GM18868 (cell line): Measurements from ENCODE around the gene CTBP1.
"Not testable (repeated sequence)": the region's sequence is repeated elsewhere in the genome, so short reads cannot be mapped to it uniquely, and the experiment has no call there.

Experiments used
- ATAC-seq: cut with Tn5 transposase; IDR thresholded peaks from one replicate; pipeline ENCODE4 v1.9.1; 2021; ENCODE audit warnings: mild to moderate bottlenecking, moderate library complexity; ENCODE audit not compliant: unreplicated experiment

The CTBP1 gene

DNA sequence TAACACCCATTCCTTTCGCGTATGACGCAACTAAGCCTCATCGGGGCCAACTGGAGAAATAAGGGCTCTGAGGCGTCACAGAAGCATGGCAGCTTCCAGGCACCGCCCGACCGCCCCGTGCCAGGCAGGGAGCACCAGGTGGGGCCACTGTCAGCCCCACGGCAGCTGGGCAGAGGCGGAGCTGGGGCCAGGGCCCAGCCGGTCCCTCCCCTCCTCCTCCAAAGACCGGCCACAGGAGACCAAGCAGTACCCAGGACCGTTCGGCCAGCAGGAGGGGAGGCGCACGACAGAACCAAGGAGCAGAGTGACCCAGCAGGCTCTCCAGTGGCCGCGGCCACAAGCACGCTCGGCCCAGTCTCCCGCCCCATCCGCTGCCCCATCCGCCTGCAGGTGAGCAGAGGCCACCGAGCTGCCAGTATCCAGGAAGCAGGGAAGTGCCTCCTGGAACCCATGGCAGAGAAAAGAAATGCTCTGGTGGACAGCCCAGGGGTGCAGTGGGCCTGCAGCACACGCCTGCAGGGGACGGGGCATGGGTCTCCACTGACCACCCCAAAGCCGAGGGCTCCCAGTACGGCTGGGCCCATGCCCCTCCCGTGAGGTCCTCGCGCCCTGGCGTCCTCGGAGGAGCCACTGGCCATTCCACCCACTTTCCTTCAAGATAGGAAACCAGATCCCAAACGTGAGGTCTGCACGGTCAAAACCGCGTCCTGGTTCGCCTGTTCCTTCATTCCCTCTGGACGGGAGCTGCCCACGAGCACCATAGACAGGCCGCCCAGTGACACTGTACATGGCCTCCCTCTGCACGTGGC lies 9.6 kb downstream of the CTBP1 start:
- ATAC-seq = no peak

DNA sequence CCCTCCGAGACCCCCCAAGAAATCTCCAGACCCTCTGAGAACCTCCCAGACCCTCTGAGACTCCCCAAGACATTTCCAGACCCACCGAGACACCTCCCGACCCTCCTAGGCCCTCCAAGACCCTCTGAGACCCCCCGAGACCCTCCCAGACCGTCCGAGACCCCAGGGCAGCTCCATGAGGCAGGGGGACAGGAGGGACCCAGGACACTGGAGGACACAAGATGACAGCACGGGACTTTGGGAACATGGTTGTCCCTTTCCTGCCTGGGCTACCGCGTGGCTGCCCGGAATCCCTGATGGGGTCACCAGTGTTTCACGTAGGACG lies 10.3 kb downstream of the CTBP1 start:
- ATAC-seq = no peak

DNA sequence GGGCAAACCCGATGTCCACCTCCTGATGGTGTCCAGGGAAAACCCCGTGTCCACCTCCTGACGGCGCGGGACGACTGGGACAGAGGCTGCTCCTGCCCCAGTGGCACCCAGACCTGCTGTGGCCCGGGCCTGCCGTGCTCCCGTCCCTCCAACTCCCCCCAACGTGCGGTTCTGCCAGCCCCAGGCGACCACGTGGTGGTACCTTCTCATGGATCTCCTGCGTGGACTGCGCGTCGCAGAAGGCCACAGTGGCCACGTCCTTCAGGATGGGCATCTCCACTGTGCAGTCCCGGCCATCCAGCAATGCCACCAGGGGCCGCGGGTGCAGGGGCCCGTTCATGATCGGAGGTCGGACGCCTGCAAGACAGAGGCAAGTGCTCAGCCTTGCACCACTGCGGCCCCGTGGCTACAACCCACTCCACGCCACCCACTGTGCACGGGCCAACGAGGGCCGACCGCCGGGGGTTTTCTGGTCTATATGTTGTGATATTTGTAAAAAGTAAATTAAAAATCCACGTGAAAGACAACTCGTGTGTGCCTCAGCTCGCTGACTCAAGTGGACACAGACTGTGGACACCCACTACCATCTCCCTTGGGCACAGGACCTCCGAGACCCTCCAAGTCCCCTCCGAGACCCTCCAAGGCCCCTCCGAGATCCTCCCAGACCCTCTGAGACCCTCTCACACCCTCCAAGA lies 10.8 kb downstream of the CTBP1 start:
- ATAC-seq = no peak

DNA sequence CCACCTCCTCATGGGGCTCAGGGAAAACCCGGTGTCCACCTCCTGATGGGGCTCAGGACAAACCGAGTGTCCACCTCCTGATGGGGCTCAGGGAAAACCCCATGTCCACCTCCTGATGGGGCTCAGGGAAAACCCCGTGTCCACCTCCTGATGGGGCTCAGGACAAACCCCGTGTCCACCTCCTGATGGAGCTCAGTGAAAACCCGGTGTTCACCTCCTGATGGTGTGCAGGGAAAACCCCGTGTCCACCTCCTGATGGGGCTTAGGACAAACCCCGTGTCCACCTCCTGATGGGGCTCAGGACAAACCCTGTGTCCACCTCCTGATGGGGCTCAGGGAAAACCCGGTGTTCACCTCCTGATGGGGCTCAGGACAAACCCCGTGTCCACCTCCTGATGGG lies 11.7 kb downstream of the CTBP1 start:
- ATAC-seq = not testable (repeated sequence)

DNA sequence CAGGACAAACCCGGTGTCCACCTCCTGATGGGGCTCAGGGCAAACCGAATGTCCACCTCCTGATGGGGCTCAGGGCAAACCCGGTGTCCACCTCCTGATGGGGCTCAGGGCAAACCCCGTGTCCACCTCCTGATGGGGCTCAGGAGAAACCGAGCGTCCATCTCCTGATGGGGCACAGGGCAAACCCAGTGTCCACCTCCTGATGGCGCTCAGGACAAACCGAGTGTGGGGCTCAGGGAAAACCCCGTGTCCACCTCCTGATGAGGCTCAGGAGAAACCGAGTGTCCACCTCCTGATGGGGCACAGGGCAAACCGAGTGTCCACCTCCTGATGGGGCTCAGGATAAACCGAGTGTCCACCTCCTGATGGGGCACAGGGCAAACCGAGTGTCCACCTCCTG lies 12.1 kb downstream of the CTBP1 start:
- ATAC-seq = not testable (repeated sequence)

DNA sequence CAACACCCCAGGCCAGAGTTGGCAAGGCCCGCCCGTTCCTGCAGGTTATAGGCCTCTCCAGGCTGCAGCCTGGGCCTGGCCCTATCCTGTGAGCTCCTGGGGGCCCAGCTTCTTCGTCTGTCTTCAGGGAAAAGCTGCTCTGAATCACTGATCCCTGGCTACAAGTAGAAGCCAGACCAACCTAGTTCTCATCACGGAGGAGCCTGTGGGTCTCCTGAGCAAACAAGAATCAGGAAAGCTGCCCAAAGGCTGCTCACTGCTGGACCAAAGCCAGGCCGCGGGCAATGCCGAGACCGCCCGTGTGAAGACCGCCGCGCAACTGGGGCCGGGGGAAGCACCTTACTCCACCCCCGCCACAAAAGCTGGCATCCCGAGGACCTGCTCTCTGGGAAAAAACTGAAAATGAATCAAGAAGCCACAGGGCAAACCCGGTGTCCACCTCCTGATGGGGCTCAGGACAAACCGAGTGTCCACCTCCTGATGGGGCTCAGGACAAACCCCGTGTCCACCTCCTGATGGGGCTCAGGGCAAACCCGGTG lies 12.8 kb downstream of the CTBP1 start:
- ATAC-seq = no peak

DNA sequence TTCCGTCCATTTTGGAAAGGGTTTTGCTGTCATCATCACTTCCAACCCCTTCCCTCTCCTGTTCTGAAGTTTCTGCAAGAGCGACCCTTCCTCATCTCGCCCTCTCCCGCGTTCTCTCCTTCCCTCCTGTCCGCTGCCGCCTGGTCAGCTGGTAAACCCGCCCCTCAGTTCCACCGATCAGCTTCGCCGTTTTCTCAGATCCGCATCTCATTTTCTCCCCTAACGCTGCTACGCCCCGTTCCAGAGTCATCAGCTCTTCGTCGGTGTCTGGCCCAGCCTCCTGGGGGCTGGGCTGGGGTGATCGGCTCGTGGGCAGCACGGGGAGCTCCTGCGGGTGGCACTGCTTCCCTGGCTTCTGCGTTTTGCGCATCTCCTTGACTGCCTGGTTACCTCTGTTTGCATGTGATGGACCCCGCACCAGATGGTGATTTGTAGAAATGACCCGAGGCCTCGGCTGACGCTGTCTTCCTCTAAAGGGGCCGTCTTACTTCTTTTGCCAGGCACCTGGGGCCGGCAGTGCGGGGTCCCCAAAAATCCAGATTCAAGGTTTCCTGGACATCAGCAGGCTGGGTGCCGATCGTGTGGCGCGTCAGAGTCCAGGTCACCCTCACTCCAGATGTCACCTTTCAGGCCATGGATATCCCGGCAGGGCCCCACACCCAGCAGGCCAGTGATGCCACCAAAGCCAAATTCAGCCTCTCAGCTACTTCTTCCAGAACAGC lies 13.4 kb downstream of the CTBP1 start:
- ATAC-seq = no peak

DNA sequence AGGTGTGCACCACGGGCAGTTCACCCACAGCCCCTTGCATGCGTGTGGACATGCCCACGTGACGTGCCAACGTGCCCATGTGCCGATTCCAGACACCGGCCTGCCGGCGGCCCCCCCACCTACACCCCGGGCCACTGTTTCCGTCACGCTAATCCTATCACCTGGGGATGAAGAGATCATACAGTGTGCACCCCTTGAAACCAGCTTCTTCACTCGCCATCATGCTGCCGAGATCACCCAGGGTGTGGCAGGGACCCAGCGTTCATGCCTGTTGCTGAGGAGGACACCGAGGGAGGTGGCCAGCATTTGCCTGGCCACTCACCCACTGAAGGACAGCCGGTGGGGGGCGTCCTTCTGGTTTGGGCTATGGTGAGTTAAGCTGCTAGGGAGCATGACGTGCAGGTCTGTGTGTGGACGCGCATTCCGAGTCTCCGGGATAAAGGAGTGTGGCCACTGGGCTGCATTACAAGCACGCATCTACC lies 14.1 kb downstream of the CTBP1 start:
- ATAC-seq = no peak

DNA sequence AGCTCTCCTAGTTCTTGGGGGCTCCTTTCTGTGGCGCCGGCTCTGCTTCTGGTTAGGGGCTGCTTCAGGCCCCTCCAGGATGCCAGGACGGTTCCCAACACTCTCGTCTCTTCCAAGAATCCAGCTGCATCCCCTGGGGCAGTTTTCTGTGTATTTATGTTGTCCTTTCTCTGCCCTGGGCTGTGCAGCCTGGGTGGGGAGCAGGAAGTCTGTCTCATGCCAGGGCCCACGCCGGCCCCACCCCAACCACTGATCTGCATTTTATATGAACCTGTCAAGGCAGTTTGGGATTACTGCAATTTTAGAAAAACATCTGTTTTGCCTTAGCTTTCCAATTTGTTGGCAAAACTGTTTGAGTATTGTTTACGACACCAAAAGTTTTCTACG lies 14.6 kb downstream of the CTBP1 start:
- no peak for ATAC-seq

DNA sequence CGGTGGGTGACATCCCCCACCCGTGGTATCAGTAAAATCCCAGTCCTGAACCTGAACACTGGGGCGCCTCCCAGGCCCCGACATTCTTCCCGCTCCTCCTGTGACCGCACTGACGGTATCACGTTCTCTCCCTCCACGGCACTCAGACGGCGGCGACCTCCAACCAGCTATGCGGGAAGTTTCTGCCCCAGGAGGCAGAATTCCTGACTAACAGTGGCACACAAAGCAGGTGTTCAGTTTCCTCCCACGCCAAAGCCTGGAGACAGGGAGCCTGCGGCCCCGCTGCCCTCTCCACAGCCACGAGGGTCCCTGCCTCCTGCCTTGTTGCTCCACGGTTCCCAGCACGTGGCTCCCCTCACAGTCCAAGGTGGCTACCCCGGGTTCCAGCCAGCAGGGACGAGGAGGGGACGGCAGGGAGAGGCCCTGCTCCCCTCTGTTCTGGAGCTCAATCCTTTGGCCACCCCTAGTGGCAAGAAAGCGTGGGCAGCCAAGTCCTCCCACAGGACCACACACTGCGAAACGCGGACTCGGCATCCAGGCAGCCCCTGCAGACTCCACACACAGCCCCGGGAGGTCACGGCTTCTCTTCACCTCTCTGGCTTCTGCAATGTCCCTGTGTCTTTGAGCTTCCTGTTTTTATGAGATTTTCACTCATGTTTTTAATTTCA lies 15.2 kb downstream of the CTBP1 start:
- no peak for ATAC-seq

DNA sequence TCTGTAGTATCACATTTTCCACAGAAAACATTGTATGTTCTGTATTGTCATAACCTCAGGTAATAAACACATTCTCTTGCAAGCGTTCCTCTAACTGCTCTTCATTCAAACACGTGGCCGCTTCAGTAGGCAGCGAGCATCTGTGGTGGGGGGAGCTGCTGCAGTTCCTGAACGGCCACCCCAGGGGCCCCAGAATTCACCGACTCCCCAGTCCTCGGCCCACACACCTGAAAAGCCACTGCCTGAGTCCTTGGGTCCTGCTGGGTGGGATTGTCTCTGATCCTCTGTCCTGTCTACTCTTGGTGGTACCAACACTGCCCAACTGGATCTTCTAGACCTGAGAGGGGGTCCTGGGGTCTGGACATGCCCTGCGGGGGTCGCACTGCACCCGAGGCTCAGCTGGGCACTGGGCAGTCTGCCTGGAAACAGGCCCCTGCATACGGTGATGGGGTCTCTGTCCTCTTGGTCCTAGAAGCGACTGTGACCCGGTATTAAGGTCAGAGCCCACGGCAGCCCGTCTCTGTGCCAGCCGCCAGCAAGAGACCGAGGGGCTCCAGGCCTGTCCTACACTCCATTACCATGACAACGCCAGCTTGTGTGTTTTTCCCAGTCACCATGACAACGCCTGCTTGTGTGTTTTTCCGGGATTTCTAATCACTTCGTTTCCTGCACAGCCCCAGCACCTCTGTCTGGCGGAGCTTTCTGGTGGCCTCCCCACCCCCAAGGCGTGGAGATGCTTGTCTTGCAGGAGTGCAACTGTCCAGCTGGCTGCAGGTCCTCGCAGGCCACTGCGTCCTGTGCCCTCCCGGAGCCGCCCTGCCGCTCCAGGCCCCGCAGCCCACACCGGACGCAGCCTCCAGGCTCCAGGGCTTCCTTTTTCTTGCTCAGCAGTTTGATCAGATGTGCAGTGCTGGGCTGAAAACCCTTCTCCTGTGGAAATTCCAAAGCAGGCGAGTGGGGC lies 16.0 kb downstream of the CTBP1 start:
- ATAC-seq = no peak

DNA sequence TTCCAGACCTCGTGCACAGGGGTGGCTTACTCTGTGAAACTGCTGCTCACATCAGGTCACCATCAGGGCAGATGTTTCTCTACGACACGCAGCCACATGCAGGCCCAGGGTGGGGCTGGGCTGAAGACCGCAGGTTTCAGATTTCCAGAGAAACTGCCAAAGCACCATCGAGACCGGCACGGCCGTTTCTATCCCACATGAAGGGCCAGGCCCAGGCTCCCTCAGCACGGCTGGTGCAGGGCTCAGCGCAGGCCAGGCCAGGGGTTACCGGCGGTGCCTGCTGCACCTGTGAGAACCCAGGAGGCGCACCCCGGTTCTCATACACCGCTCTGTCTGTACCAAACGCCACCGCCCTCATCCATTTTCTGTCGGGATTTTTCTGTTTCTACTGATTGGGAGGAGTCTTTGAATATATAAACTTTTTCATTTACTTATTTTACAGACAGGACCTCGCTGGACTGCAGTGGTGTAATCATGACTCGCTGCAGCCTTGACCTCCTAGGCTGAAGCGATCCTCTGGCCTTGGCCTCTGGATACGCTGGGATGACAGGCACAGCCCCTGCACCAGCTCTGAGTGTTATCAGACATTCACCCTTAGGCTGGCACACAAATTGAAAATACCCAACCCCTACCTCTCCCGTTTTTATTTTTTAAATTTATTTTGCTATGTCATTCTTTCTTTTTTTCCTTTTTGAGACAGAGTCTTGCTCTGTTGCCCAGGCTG lies 17.1 kb downstream of the CTBP1 start:
- no peak for ATAC-seq

DNA sequence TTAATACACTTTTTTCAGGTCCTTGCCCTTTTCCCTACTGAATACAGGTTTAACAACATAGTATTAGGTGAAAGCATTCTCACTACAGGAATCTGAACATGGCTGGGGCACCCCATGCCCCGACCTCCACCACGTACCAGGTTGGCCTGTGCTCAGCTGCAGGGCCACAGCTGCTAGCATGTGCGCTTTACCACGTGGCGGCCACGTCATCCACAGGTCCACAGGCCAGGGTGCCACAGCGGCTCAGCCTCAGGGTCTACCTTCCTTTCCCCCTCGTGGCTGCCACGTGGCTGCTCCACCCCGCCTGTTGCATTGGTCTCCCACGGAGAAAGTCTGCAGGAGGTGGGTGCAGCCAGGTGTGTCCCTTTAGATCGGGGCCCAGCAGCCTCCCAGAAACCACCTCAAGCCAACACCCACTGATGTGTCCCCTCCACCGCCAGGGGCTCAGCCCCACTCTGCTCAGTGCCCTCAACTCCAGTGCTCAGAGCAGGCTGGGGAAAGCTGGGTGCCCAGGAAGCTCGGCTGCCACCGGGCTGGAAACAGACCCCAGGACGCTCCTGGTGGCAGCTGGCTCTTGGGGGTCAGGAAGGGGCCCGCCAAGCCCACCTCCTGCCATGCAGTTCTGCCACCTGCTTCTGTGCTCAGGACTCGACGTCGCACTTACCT lies 17.8 kb downstream of the CTBP1 start:
- ATAC-seq = no peak

DNA sequence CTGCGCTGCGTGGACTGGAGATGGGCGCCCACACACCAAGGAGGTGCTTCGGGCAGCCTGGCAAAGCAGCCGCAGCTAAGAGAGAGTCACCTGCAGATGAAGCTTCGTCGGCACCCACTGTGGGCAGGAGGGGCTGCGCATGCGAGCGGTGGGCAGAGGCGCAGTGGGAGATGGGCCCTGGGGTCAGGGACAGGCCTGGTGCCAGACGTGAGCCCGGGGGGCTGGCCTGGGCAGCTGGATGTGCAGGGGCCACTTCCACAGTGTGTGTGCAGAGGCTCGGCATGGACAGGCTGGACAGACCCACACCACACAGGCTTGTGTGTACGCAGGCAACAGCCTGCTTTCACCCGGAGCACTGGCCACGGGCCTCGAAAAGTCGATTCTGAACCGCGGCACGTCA lies 18.6 kb downstream of the CTBP1 start:
- no peak for ATAC-seq

DNA sequence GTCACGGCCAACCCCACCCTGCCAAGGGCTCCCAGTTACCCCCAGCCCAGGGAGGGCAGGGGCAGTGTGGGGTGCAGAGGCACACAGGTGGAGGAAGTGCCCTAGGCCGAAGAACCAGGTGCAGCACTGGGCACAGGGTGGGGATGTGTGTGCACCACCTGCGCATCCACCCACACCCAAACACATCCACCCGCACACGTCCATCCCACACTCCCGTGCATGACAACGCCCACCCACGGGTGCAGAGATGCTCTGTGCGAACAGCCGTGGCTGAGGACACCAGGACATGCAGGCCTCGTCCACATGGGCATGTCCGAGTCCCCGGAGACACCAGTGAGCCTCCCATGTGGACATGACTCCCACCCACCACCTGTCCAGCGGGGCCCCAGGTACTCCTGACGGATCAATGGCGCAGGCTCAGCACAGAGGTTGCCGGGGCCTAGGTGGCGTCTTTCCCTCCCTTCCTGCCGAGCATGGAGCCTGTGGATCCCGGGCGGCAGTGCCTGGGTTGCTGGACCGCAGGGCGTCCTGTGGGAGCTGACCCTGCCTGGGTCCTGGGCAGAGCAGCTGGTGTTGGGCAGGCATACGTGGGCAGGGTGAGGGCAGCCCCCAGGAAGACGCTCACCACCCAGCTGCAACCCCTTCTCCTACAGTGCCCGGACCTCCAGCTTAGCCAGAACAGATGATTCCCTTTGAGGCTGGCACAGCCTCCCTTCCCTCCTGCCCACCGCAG lies 19.6 kb downstream of the CTBP1 start:
- no peak for ATAC-seq

DNA sequence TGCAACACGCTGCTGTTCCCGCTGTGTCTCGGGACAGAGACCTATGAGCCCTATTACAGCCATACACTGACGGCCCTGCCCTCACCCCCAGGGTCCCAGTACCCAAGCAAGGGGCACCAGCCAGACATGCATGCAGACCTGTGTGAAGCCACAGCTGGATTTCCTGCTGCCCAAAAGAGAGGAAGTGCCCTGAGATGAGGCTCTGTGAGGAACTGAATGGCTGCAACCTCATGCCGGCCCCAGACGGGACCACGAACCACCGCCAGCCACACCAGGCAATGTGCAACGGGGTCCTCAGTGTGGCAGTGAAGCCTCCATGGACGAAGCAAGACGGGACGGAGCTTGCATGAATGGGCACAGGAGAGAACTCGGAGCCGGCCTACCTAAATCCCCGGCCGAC lies 21.1 kb downstream of the CTBP1 start:
- no peak for ATAC-seq

DNA sequence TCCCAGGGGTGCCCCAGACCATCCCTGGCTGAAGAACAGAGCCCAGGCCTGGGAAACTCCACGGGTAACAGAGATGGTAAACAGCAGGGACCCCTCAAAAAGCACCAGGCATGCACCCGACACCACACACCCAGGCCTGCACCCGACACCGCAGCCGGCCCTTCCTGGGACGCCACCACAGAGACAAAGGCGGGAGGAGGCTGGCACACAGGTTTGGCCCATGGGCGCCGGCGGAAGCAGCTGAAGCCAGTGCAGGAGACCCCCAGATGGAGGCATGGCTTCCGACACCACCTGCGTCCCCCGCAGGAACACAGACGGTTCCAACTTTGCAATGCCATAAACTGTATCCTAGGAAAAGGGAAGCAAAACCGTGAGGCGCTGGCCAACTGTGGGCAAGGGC lies 22.3 kb downstream of the CTBP1 start:
- ATAC-seq = no peak

DNA sequence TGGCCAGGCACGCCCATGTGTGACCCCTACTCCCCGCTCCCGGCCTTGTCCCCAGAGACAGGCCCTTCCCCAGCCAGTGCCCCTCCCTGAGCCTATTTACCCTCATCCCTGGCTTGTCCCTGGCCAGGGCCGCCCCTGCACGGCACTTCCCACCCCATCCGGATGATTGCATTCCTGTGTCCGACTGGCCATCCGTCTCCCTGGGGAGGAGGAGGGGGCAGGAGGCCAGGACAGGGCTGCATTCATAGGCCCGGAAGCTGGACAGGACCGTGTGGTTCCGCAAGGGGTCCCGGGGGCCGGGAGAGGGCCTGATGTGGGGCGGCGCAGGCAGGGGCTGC lies 22.8 kb downstream of the CTBP1 start:
- no peak for ATAC-seq
